H9 (cell line): ENCODE measurements around the gene THTPA. TPM values are rescaled to one million over a fixed set of nuclear protein-coding genes. Genes with fewer than 3 reads are reported as not detected.
A peak's percentile ranks its signal among the peaks of the same experiment; 100 is the strongest.

ENCODE experiments used
- DNase-seq: peaks from one replicate; pipeline ENCODE4 v3.0.0-alpha.2; 2017
- H2AFZ ChIP-seq: one replicate; pipeline ENCODE4 v1.6.1; 2013; ENCODE audit warnings: mild to moderate bottlenecking, low read length, control low read depth, moderate library complexity
- H2AK5ac ChIP-seq: 2 replicates; pipeline ENCODE4 v1.6.1; 2013; ENCODE audit warnings: low read length, control low read depth, mixed read lengths; ENCODE audit not compliant: insufficient read length
- H2BK120ac ChIP-seq: one replicate; pipeline ENCODE4 v1.6.1; 2013; ENCODE audit warnings: low read depth, mild to moderate bottlenecking, low read length, control low read depth, inconsistent platforms; ENCODE audit not compliant: poor library complexity, severe bottlenecking
- H2BK12ac ChIP-seq: 2 replicates; pipeline ENCODE4 v1.6.1; 2013; ENCODE audit warnings: low read length, control low read depth, mixed read lengths, low read depth; ENCODE audit not compliant: insufficient read length
- H2BK15ac ChIP-seq: 2 replicates; pipeline ENCODE4 v1.6.1; 2013; ENCODE audit warnings: low read depth, low read length, control low read depth
- H2BK20ac ChIP-seq: one replicate; pipeline ENCODE4 v1.6.1; 2013; ENCODE audit warnings: low read depth, mild to moderate bottlenecking, low read length, control low read depth, inconsistent platforms; ENCODE audit not compliant: poor library complexity, severe bottlenecking
- H2BK5ac ChIP-seq: 2 replicates; pipeline ENCODE4 v1.6.1; 2013; ENCODE audit warnings: low read length, control low read depth, mixed read lengths; ENCODE audit not compliant: insufficient read length
- H3K14ac ChIP-seq: 2 replicates; pipeline ENCODE4 v1.6.1; 2013; ENCODE audit warnings: low read length, control low read depth; ENCODE audit not compliant: insufficient read depth
- H3K18ac ChIP-seq: 2 replicates; pipeline ENCODE4 v1.6.1; 2013; ENCODE audit warnings: low read depth, mild to moderate bottlenecking, mixed read lengths, low read length, control low read depth; ENCODE audit not compliant: insufficient read length
- H3K23ac ChIP-seq: 2 replicates; pipeline ENCODE4 v1.6.1; 2013; ENCODE audit warnings: low read length, control low read depth, mixed read lengths, low read depth; ENCODE audit not compliant: insufficient read length
- H3K23me2 ChIP-seq: 2 replicates; pipeline ENCODE4 v1.6.1; 2013; ENCODE audit warnings: low read depth, mild to moderate bottlenecking, mixed read lengths, low read length, control low read depth; ENCODE audit not compliant: insufficient read length, poor library complexity, severe bottlenecking
- H3K27ac ChIP-seq: 2 replicates; pipeline ENCODE4 v1.5.1; 2013; ENCODE audit warnings: low read length, control low read depth, mixed read lengths, low read depth; ENCODE audit not compliant: insufficient read length
- H3K27me3 ChIP-seq: 2 replicates; pipeline ENCODE4 v1.6.1; 2013; ENCODE audit warnings: low read length, control low read depth, inconsistent platforms; ENCODE audit not compliant: insufficient read depth
- H3K4ac ChIP-seq: 2 replicates; pipeline ENCODE4 v1.6.1; 2013; ENCODE audit warnings: low read depth, mild to moderate bottlenecking, control low read depth, inconsistent platforms, low read length, moderate library complexity
- H3K4me1 ChIP-seq: 2 replicates; pipeline ENCODE4 v1.6.1; 2013; ENCODE audit warnings: low read length, control low read depth, inconsistent platforms; ENCODE audit not compliant: insufficient read depth
- H3K4me2 ChIP-seq: 2 replicates; pipeline ENCODE4 v1.6.1; 2013; ENCODE audit warnings: low read length, control low read depth, mixed read lengths; ENCODE audit not compliant: insufficient read length, insufficient read depth
- H3K56ac ChIP-seq: 2 replicates; pipeline ENCODE4 v1.6.1; 2013; ENCODE audit warnings: low read depth, mild to moderate bottlenecking, mixed read lengths, low read length, control low read depth; ENCODE audit not compliant: insufficient read length
- H3K79me1 ChIP-seq: 2 replicates; pipeline ENCODE4 v1.6.1; 2013; ENCODE audit warnings: low read depth, mild to moderate bottlenecking, moderate library complexity, low read length, control low read depth, inconsistent platforms; ENCODE audit not compliant: insufficient read depth, poor library complexity, severe bottlenecking
- H3K79me2 ChIP-seq: 2 replicates; pipeline ENCODE4 v1.6.1; 2013; ENCODE audit warnings: low read length, control low read depth, inconsistent platforms; ENCODE audit not compliant: insufficient read depth
- H3K9ac ChIP-seq: 2 replicates; pipeline ENCODE4 v1.6.1; 2013; ENCODE audit warnings: low read length, control low read depth, mixed read lengths; ENCODE audit not compliant: insufficient read length; ENCODE audit errors: extremely low read depth
- H3K9me3 ChIP-seq: one replicate; pipeline ENCODE4 v1.6.1; 2013; ENCODE audit warnings: low read depth, low read length, inconsistent platforms; ENCODE audit not compliant: control insufficient read depth
- H3T11ph ChIP-seq: one replicate; pipeline ENCODE4 v1.6.1; 2013; ENCODE audit warnings: mild to moderate bottlenecking, low read length, control low read depth, inconsistent platforms
- H4K20me1 ChIP-seq: one replicate; pipeline ENCODE4 v1.6.1; 2013; ENCODE audit not compliant: control insufficient read depth, insufficient read length, insufficient read depth
- H4K5ac ChIP-seq: 2 replicates; pipeline ENCODE4 v1.6.1; 2013; ENCODE audit warnings: low read depth, mild to moderate bottlenecking, mixed read lengths, low read length, control low read depth; ENCODE audit not compliant: insufficient read length
- H4K8ac ChIP-seq: replicated peaks from 2 replicates; pipeline ENCODE4 v1.6.1; 2013; ENCODE audit warnings: low read length, control low read depth, mixed read lengths, low read depth; ENCODE audit not compliant: insufficient read length
- H4K91ac ChIP-seq: 2 replicates; pipeline ENCODE4 v1.6.1; 2013; ENCODE audit warnings: low read depth, mild to moderate bottlenecking, moderate library complexity, mixed read lengths, low read length, control low read depth; ENCODE audit not compliant: insufficient read length
- H3K27ac Mint-ChIP-seq, 3 experiments: 2 replicates in 2 of 3; 3 replicates in 1 of 3; pipeline ENCODE4 v1.8.0; 2020 to 2021; ENCODE audit warnings: mixed read lengths in 3 of 3, mild to moderate bottlenecking in 1 of 3, moderate library complexity in 1 of 3
- H3K27me3 Mint-ChIP-seq: 2 replicates; pipeline ENCODE4 v1.8.0; 2021; ENCODE audit warnings: low read depth, mild to moderate bottlenecking, moderate library complexity, mixed read lengths
- H3K36me3 Mint-ChIP-seq, 3 experiments: 2 replicates in 2 of 3; 3 replicates in 1 of 3; pipeline ENCODE4 v1.8.0; 2020 to 2021; ENCODE audit warnings: low read depth in 3 of 3, mixed read lengths in 3 of 3; ENCODE audit not compliant: insufficient read depth in 1 of 3
- H3K4me1 Mint-ChIP-seq, 2 experiments: 2 replicates each; pipeline ENCODE4 v1.8.0; 2020; ENCODE audit warnings: mixed read lengths in 2 of 2
- H3K4me3 Mint-ChIP-seq, 2 experiments: 2 replicates in 1 of 2; 3 replicates in 1 of 2; pipeline ENCODE4 v1.8.0; 2020 to 2021; ENCODE audit warnings: mild to moderate bottlenecking in 2 of 2, mixed read lengths in 2 of 2, moderate library complexity in 1 of 2
- H3K9me3 Mint-ChIP-seq, 2 experiments: 2 replicates in 1 of 2; 3 replicates in 1 of 2; pipeline ENCODE4 v1.8.0; 2020; ENCODE audit warnings: mild to moderate bottlenecking in 2 of 2, mixed read lengths in 2 of 2, moderate library complexity in 1 of 2
- WGBS: extraction: QIAGEN DNeasy Blood & Tissue Kit; methylation state at CpG from one replicate; pipeline ENCODE4 v1.1.7; 2013; ENCODE audit warnings: missing lambda C conversion rate, low lambda C conversion rate, mixed read lengths; ENCODE audit not compliant: insufficient read length; ENCODE audit errors: extremely low coverage; 5-methylcytosine and 5-hydroxymethylcytosine counted together
- total RNA-seq: library from RNA; stranded (reverse); gene quantifications from 2 replicates; pipeline ENCODE4 v1.2.1, GENCODE V29; 2021
- TF ChIP-seq, protein P1 (sequence below): fragments of 200-600 bp; sonication (generic); conservative IDR thresholded peaks from 3 replicates; pipeline ENCODE4 v1.8.0; 2021; ENCODE audit warnings: antibody characterized with exemption, mild to moderate bottlenecking

The THTPA gene
- total RNA-seq, 1 experiment from 2014 or later = 15.6 TPM

DNA sequence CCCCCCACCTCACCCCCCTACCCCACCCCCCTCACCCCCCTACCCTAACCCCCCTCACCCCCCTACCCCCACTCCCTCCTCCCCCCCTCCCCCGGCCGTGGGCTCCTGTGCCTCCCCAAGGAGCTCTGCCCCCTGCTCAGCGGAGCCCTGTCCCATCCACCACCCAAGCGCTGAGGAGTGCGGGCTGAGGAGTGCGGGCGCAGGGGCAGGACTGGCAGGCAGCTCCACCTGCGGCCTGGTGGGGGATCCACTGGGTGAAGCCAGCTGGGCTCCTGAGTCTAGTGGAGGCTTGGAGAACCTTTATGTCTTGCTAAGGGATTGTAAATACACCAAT, 24.8 kb downstream of the THTPA start:
- H3K4ac ChIP-seq = no peak overlapping the region
- no peaks in the 10 kb centered on the region for H3K79me1 ChIP-seq
- no peak overlapping the region for H3T11ph ChIP-seq
- no peak overlapping the region for H3K18ac ChIP-seq
- peaks cover 3 to 12% of the 10 kb centered on the region in 2 experiments for H3K9me3 Mint-ChIP-seq
- H2BK15ac ChIP-seq = no peak overlapping the region
- H3K4me3 Mint-ChIP-seq = no peak overlapping the region
- no peaks in the 10 kb centered on the region for H4K20me1 ChIP-seq
- H2BK120ac ChIP-seq = no peak overlapping the region
- whole genome bisulfite sequencing = no CpG with 5 or more reads among the region's 8 CpGs
- H3K23ac ChIP-seq = no peak overlapping the region
- no peak overlapping the region for H3K9ac ChIP-seq
- peaks cover 3% of the 10 kb centered on the region; the same call in 1 of the 2 replicates for H3K4me1 ChIP-seq
- H3K4me1 Mint-ChIP-seq = peaks cover 17 to 32% of the 10 kb centered on the region in 2 experiments
- H3K14ac ChIP-seq = no peak overlapping the region
- no peak overlapping the region for H3K27ac Mint-ChIP-seq
- no peak overlapping the region for H4K8ac ChIP-seq
- H2AK5ac ChIP-seq = no peak overlapping the region
- H2BK5ac ChIP-seq = no peak overlapping the region
- H3K4me2 ChIP-seq = no peak overlapping the region
- H3K27me3 Mint-ChIP-seq = peaks cover 63% of the 10 kb centered on the region
- no peak overlapping the region for H3K56ac ChIP-seq
- no peak overlapping the region for H2BK12ac ChIP-seq
- no peak overlapping the region for H4K91ac ChIP-seq
- H3K9me3 ChIP-seq = no peaks in the 10 kb centered on the region
- H4K5ac ChIP-seq = no peak overlapping the region
- no peak overlapping the region for H3K27ac ChIP-seq
- no peak overlapping the region for H2AFZ ChIP-seq
- TF ChIP-seq, protein P1, sequence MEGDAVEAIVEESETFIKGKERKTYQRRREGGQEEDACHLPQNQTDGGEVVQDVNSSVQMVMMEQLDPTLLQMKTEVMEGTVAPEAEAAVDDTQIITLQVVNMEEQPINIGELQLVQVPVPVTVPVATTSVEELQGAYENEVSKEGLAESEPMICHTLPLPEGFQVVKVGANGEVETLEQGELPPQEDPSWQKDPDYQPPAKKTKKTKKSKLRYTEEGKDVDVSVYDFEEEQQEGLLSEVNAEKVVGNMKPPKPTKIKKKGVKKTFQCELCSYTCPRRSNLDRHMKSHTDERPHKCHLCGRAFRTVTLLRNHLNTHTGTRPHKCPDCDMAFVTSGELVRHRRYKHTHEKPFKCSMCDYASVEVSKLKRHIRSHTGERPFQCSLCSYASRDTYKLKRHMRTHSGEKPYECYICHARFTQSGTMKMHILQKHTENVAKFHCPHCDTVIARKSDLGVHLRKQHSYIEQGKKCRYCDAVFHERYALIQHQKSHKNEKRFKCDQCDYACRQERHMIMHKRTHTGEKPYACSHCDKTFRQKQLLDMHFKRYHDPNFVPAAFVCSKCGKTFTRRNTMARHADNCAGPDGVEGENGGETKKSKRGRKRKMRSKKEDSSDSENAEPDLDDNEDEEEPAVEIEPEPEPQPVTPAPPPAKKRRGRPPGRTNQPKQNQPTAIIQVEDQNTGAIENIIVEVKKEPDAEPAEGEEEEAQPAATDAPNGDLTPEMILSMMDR = peak; percentile 27; the same call in 2 of the 3 replicates
- no peaks in the 10 kb centered on the region for H3K79me2 ChIP-seq
- H2BK20ac ChIP-seq = no peak overlapping the region
- H3K23me2 ChIP-seq = peaks cover 28% of the 10 kb centered on the region
- peaks cover 0 to 2% (median 0%) of the 10 kb centered on the region in 3 experiments; a peak in 1 of 7 replicates for H3K36me3 Mint-ChIP-seq
- DNase-seq = peak; percentile 75
- H3K27me3 ChIP-seq = peaks cover 7% of the 10 kb centered on the region; the same call in 1 of the 2 replicates
